ENCODE data around the gene COQ6.
"Not testable (repeated sequence)": the region's sequence is repeated elsewhere in the genome, so short reads cannot be mapped to it uniquely, and the experiment has no call there.

COQ6 gene

DNA sequence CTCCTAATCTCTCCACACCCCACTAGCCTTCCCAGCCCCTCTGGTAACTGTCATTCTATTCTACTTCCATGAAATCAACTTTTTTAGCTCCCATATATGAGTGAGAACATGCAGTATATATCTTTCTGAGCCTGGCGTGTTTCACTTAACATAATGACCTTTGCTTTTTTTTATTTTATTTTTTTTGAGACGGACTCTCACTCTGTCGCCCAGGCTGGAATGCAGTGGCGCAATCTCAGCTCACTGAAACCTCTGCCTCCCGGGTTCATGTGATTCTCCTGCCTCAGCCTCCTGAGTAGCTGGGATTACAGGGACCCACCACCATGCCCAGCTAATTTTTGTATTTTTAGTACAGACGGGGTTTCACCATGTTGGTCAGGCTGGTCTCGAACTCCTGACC lies 38.6 kb downstream of the COQ6 start:
- not testable (repeated sequence) for DNase-seq

DNA sequence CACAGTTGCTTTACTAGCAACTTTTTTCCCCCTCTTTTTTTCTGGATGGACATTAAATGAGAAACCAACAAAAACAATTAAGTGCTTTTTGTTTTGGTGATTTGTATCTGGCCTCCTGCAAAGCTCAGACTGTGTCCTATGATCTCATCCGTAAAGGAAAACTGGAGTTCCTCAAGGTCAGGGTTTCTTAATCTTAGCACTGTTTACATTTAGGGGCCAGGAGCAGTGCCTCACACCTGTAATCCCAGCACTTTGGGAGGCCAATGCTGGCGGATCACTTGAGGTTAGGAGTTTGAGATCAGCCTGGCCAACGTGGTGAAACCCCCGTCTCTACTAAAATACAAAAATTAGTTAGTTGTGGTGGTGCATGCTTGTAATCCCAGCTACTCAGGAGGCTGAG lies 41.0 kb downstream of the COQ6 start:
- no peak for DNase-seq

DNA sequence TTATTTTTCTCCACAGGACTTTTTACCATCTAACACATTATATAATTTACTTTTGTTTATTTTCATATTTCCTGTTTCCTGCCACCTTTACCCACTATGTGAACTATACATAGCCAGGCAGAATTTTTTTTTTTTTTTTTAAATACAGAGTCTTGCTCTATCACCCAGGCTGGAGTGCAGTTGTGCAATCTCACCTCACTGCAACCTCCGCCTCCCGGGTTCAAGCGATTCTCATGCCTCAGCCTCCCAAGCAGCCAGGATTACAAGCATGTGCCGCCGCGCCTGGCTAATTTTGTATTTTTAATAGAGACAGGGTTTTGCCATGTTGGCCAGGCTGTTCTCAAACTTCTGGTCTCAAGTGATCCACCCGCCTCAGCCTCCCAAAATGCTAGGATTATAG lies 44.8 kb downstream of the COQ6 start:
- DNase-seq, result not testable (repeated sequence)

DNA sequence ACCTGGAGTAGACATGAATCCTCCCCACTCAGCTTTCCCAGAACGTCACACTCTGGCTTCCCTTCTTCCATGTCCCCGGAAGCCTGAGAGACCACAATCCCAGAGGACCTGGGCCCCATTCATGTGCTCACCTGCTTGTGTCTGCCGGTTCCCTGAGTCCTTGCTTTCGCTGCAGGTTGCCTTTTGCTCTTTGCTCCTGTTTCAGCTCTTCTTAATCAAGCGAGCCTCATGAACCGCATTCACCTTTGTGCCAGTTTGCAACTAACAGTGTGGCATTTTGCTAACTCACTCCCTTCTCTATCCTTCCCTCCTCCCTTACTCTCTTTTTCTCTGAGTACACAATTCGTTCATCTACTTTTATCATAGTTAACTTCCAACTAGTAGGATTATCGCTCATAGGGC lies 45.9 kb downstream of the COQ6 start:
- DNase-seq, result no peak

DNA sequence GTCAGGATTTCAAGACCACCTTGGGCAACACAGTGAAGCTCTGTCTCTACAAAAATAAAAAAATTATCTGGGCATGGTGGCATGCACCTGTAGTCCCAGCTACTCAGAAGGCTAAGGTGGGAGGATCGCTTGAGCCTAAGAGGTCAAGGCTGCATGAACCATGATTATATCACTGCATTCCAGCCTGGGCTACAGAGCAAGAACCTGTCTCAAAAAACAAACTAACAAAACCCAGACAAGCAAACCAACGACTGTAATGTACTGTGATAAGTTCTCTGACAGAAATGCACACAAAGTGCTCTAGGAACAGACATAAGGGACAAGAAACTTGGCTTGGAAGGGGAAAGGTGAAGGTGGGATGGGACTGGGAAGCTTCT lies 46.6 kb downstream of the COQ6 start:
- no peak for DNase-seq

DNA sequence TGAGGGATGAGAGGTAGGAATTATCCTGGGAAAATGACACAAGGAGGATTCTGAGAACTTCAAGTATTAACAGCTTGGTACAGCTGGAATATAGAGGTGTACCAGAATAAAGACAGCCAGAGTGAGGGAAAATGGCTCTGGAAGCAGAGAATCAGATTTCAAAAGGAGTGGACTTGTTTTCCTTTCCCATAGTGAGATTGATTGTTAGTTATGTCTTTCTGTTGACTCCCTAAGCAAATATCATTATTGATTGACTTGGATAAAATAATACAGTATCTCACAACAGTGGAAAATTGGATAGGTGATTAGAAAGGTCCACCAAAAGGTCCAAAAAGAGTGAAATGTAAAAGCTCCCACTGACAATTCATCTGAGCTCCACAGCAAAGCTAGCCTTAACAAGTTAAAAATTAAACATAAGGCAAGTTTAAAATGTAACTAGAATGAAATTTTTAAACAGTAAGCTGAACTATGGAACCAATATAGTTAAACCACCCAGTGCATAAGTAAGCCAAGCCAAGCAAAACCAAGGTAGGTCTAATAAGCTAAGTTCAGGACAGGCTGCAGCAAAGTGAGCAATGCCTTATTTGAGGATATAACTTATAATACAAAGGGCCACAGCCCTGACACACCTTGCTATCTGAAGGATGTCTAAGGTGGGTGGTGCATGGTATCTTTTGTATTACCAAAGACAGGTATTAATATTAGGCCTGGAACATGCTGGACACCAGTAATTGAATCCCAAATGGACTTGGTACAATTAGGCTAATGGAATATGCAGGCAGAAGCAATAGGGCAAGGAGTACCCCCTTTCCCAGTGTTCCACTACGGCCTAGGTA lies 47.2 kb downstream of the COQ6 start:
- no peak for DNase-seq

DNA sequence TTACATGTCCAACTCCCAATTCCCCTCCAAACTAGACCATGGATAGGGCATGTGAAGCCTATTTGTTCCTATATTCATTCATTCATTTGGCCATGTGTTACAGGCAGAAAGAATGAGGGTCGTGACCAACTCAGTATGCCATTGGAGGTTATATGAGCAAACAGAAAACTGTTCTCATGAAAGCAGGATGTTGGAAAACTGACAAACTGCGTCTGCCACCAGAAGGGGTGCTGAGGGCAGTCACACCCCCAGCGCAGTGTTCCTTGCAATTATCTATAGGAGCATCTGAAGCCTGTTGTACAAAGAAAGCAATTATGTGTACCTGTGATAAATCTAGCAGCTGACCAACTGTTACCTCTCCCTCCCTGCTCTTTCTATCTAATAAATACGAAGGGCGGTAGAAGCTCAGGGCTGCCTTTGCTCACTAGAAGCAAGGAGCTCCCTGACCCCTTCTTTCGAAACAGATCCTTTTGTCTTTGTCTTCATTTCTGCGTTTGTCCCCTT lies 47.9 kb downstream of the COQ6 start:
- no peak for DNase-seq

DNA sequence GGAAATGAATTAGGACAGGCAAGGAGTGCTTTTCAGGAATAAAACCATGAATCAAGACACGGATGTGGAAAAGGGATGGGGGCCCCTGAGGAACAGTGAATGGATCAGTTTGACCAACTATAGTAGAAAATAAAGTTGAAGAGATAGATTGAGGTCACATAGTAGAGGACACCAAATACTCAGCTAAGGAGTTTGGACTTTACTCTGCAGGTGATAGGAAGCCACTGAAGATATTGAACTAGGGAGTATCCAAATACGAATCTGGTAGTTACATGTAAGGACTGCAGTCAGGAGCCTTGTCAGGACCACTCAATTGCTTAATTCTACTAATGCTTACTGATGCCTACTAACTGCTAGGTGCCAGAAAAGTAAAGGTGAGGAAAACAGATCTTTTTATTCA lies 48.6 kb downstream of the COQ6 start:
- no peak for DNase-seq

DNA sequence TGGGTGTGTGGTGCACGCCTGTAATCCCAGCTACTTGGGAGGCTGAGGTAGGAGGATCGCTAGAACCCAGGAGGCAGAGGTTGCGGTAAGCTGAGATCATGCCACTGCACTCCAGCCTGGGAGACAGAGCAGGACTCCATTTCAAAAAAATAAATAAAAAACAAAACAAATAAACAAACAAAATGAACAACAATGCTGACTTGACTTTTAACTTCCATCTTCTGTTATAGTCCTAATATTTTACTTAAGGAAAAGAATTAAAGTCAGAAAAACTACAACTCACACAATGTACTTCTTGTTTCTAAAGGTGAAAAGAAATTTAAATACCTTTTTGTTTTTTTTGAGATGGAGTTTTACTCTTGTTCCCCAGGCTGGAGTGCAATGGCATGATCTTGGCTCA lies 55.6 kb downstream of the COQ6 start:
- DNase-seq, result not testable (repeated sequence)

DNA sequence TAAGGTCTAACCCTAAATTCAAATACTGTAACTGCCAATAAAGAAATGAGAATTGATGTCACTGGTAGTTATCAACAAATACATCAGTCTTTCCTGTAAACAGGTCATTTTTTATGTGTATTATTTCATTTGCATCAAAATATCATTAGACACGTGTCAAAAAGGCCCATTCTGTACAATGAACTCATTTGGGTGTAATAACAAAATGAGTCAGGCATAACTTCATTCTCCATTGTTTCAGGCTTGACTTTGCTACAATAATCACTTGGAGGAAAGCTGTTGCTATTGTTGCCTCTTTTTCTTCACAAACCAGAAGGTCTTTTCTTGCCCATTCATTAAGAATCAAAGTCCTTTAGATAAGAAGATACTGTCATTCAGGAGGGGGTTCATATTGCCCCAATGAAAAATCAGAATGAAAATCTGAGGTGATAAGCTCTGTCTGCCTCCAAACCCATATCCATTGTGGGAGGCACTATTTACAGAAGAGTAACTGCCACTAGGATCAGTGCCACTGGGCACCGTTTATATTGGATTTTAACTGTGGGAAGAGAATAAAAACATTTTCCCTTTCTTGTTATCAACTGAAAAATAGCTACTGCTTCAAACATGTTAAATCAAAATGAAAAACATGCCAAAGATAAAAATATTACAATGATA lies 58.9 kb downstream of the COQ6 start:
- no peak for DNase-seq

Data from NCI-H1105 (cell line).